IgD-negative memory B cell (primary cell): ENCODE data around the gene SLFNL1. TPM values are rescaled to one million over a fixed set of nuclear protein-coding genes. Genes with fewer than 3 reads are reported as not detected.

Experiments used
- H3K27ac Mint-ChIP-seq, 3 donors: one replicate each; pipeline ENCODE4 v1.8.0; 2020 to 2022; ENCODE audit warnings: mild to moderate bottlenecking in 3 of 3, mixed read lengths in 3 of 3, moderate library complexity in 1 of 3
- H3K27me3 Mint-ChIP-seq: one replicate; pipeline ENCODE4 v1.8.0; 2021; ENCODE audit warnings: mixed read lengths
- H3K36me3 Mint-ChIP-seq: one replicate; pipeline ENCODE4 v1.8.0; 2020; ENCODE audit warnings: mild to moderate bottlenecking, mixed read lengths
- H3K4me1 Mint-ChIP-seq, 3 donors: one replicate each; pipeline ENCODE4 v1.8.0; 2020 to 2022; ENCODE audit warnings: mixed read lengths in 3 of 3, mild to moderate bottlenecking in 1 of 3
- H3K4me3 Mint-ChIP-seq, 4 donors: one replicate each; pipeline ENCODE4 v1.8.0; 2020 to 2022; ENCODE audit warnings: mild to moderate bottlenecking in 4 of 4, mixed read lengths in 4 of 4, moderate library complexity in 3 of 4
- H3K9me3 Mint-ChIP-seq, 3 donors: one replicate each; pipeline ENCODE4 v1.8.0; 2020 to 2021; ENCODE audit warnings: mixed read lengths in 3 of 3, mild to moderate bottlenecking in 1 of 3
- polyA plus RNA-seq: library from polyadenylated mRNA; unstranded; fragments of 300-500 nt; fragmentation: Illumina TruSeq; gene quantifications from one replicate; pipeline ENCODE4 v1.2.3, GENCODE V29; 2021

SLFNL1 gene
- polyA plus RNA-seq, 1 donor from 2014 or later = 0.20 TPM

DNA sequence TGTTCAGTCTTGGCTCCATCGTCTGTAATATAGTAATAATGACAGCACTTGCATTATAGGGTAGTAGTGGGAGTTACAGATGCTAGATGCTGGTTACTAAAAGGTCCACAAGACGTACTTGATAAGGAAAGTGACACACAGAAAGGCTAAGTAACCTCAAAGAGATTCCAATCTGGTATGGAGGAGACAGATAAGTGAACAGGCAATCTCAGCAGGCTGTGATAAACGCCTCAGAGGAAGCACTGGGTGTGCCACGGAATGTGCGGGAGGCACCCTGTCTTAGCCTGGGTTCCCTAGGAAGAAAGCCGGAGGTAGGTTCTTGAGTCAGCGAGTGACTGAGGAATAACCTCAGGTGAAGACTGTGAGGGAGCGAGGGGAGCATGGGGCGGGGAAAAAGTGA, 46.6 kb downstream of the SLFNL1 start:
- H3K9me3 Mint-ChIP-seq = no peaks in the 10 kb centered on the region
- peaks cover 0 to 3% (median 1%) of the 10 kb centered on the region in 3 donors for H3K4me1 Mint-ChIP-seq
- no peaks in the 10 kb centered on the region for H3K27me3 Mint-ChIP-seq
- H3K4me3 Mint-ChIP-seq = peak overlapping the region in 1 of 4 donors; percentile 21
- H3K27ac Mint-ChIP-seq = peak overlapping the region in 1 of 3 donors; percentile 64
- no peaks in the 10 kb centered on the region for H3K36me3 Mint-ChIP-seq

DNA sequence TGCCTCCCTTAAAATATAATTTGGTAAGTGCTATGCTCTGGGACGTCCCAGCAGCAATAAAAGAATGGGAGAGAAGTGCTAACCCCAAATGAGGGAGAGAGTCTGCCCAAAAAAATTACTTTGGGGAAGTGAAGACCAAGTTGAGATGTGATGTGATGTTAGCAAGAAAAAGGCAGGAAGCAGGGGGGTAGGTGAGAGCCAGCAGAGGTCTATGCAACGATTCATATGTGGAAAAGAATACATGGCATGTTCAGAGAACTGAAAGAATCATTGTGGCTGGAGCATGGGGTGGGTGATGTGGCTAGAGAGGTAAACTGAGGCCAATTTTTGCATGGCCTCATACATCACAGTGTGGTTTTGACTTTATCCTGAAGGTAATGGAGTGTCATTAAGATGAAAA, 47.6 kb downstream of the SLFNL1 start:
- H3K27ac Mint-ChIP-seq = no peak overlapping the region
- H3K9me3 Mint-ChIP-seq = no peaks in the 10 kb centered on the region
- H3K27me3 Mint-ChIP-seq = no peaks in the 10 kb centered on the region
- peaks cover 0 to 2% (median 1%) of the 10 kb centered on the region in 3 donors for H3K4me1 Mint-ChIP-seq
- H3K36me3 Mint-ChIP-seq = no peaks in the 10 kb centered on the region
- peak overlapping the region in 2 of 4 donors; percentile 8 to 21 for H3K4me3 Mint-ChIP-seq

DNA sequence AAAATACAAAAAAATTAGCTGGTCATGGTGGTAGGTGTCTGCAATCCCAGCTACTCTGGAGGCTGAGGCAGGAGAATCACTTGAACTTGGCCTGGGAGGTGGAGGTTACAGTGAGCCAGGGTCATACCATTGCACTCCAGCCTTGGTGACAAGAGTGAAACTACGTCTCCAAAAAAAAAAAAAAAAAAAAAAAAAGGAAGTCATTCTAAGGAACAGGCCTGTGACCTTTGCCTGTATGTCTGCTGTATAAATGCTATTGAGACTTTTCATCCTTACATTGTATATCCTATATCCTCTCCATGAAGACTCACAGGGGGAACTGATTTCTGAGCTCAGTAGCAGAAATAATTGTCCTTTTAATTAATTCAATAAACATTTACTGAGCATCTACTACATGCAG, 49.6 kb downstream of the SLFNL1 start:
- H3K4me1 Mint-ChIP-seq = peaks cover 0 to 6% (median 3%) of the 10 kb centered on the region in 3 donors
- no peaks in the 10 kb centered on the region for H3K36me3 Mint-ChIP-seq
- H3K9me3 Mint-ChIP-seq = no peaks in the 10 kb centered on the region
- no peak overlapping the region for H3K4me3 Mint-ChIP-seq
- no peaks in the 10 kb centered on the region for H3K27me3 Mint-ChIP-seq
- no peak overlapping the region for H3K27ac Mint-ChIP-seq

DNA sequence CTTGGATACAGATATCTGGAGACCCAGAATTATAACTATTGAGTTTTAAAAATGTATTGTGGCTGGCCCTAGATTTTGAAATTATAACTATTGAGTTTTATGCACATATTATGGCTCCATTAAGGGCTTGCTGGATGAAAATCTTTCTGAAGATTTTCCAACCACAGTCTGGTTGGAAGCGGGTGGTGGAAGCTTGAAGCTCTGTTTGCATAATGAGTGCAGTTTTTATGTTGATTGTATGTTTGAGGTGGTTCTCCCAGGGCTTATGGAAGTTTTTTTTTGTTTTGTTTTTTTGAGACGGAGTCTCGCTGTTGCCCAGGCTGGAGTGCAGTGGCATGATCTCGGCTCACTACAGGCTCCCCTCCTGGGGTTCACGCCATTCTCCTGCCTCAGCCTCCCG, 52.1 kb downstream of the SLFNL1 start:
- Mint-ChIP-seq H3K27ac (no peak overlapping the region), H3K27me3 (no peaks in the 10 kb centered on the region), H3K4me1 (peaks cover 0 to 6% (median 3%) of the 10 kb centered on the region in 3 donors), H3K4me3 (peak overlapping the region in 1 of 4 donors; percentile 40), H3K36me3 (no peaks in the 10 kb centered on the region), H3K9me3 (no peaks in the 10 kb centered on the region)

DNA sequence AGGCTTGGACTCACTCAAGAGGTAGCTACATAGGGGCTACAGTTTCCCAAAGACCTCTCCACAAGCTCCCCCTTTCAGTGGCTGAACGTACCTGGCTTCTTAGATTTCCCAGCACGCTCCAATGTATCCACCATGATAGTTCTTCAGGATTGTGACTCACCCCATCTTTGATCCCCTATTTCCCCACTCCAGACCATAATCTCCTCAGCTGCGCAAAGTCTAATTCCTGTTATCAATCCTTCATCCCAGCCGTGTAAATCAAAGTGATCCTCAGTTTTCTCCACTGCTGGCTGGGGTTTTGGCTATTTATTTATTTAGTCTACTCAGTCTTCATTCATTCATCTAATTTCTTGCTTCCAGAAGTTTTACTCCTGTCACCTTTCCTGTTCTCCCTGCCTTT, 55.1 kb downstream of the SLFNL1 start:
- Mint-ChIP-seq H3K4me3 (no peak overlapping the region), H3K4me1 (peaks cover 0 to 6% (median 3%) of the 10 kb centered on the region in 3 donors), H3K36me3 (no peaks in the 10 kb centered on the region), H3K27ac (peak overlapping the region in 1 of 3 donors; percentile 14), H3K9me3 (no peaks in the 10 kb centered on the region), H3K27me3 (no peaks in the 10 kb centered on the region)

Other genes starting within 250 kb of the SLFNL1 start
- not detected for gene KCNQ4, start 237.9 kb downstream of the SLFNL1 start, polyA plus RNA-seq
- 1.7 TPM for gene CITED4, start 159.4 kb downstream of the SLFNL1 start, polyA plus RNA-seq
- 17.8 TPM for gene CTPS1, start 42.0 kb downstream of the SLFNL1 start, polyA plus RNA-seq
- 12.3 TPM for gene SCMH1, start 220.6 kb upstream of the SLFNL1 start, polyA plus RNA-seq